ENCODE results near the gene LPO. TPM values are rescaled to one million over a fixed set of nuclear protein-coding genes. Genes with fewer than 3 reads are reported as not detected.

LPO gene
- total RNA-seq, 4 donors from 2014 or later = 0.27 TPM; not detected in 3

GRCh38 chr17:58289869-58290268, 51.5 kb downstream of the LPO start:
- DNase-seq = no peak

DNA sequence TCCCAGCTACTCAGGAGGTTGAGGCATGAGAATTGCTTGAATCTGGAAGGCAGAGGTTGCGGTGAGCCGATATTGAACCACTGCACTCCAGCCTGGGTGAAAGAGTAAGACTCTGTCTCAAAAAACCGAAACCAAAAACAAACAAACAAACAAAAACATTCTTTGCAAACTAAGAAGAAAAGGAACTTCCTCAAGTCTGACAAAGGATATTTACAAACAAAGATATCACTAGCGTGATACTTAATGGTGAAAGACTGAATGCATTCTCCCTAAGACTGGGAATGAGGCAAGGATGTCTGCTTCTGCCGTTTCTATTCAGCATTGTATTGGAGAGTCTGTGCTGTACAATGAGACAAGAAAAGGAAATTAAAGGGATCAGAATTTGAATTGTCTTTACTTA, 52.9 kb downstream of the LPO start:
- H3K9me3 ChIP-seq = no peaks in the 10 kb centered on the region
- H3K4me1 ChIP-seq = no peaks in the 10 kb centered on the region
- no peaks in the 10 kb centered on the region for H3K36me3 ChIP-seq
- no peak for DNase-seq
- no peak overlapping the region for H3K4me3 ChIP-seq (replicated peaks in 1 of 3)
- intact Hi-C loops (cut with DNase I) = no loop called here
- TF ChIP-seq, protein P1, sequence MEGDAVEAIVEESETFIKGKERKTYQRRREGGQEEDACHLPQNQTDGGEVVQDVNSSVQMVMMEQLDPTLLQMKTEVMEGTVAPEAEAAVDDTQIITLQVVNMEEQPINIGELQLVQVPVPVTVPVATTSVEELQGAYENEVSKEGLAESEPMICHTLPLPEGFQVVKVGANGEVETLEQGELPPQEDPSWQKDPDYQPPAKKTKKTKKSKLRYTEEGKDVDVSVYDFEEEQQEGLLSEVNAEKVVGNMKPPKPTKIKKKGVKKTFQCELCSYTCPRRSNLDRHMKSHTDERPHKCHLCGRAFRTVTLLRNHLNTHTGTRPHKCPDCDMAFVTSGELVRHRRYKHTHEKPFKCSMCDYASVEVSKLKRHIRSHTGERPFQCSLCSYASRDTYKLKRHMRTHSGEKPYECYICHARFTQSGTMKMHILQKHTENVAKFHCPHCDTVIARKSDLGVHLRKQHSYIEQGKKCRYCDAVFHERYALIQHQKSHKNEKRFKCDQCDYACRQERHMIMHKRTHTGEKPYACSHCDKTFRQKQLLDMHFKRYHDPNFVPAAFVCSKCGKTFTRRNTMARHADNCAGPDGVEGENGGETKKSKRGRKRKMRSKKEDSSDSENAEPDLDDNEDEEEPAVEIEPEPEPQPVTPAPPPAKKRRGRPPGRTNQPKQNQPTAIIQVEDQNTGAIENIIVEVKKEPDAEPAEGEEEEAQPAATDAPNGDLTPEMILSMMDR (IDR thresholded peaks at IDR 0.05) = no peak
- TF ChIP-seq POLR2A (IDR thresholded peaks at IDR 0.05) = no peak
- WGBS, 2 donors = 76 to 79% methylated on average over 5 of the region's 5 CpGs
- no peak overlapping the region for H3K27ac ChIP-seq
- no peaks in the 10 kb centered on the region for H3K27me3 ChIP-seq

More at GRCh38 chr17:58289869-58290268, 51.5 kb downstream of the LPO start:
- 30% methylated on average over 2 of the region's 2 CpGs for whole genome bisulfite sequencing, 2 donors
- no peak overlapping the region for H3K27ac ChIP-seq
- H3K4me3 ChIP-seq (replicated peaks in 1 of 3) = no peak overlapping the region
- intact Hi-C loops (cut with DNase I) = no loop called here
- H3K36me3 ChIP-seq = no peaks in the 10 kb centered on the region
- TF ChIP-seq, protein P1 (IDR thresholded peaks at IDR 0.05) = no peak
- TF ChIP-seq POLR2A (IDR thresholded peaks at IDR 0.05) = no peak
- no peaks in the 10 kb centered on the region for H3K27me3 ChIP-seq
- no peaks in the 10 kb centered on the region for H3K4me1 ChIP-seq
- no peaks in the 10 kb centered on the region for H3K9me3 ChIP-seq

DNA sequence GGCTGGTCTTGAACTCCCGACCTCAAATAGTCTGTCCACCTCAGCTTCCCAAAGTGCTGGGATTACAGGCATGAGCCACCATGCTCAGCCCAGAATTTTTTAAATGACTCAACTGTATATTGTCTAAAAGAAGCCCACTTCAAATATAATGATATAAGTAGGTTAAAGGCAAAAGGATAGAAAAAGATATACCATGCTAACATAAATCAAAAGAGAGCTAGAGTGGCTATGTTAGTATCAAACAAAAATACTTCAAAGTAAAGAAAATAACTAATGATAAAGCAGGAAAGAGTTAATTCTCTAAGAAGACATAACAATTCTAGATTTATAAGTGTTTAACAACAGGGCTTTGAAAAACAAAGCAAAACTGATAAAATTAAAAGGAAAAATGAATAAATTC, 55.6 kb downstream of the LPO start:
- WGBS, 2 donors = 84 to 92% methylated on average over 1 of the region's 1 CpG
- H3K4me1 ChIP-seq = no peaks in the 10 kb centered on the region
- intact Hi-C loops (cut with DNase I) = no loop called here
- H3K36me3 ChIP-seq = no peaks in the 10 kb centered on the region
- no peaks in the 10 kb centered on the region for H3K9me3 ChIP-seq
- H3K27me3 ChIP-seq = no peaks in the 10 kb centered on the region
- TF ChIP-seq, protein P1 (IDR thresholded peaks at IDR 0.05) = no peak
- no peak for TF ChIP-seq POLR2A (IDR thresholded peaks at IDR 0.05)
- H3K4me3 ChIP-seq (replicated peaks in 1 of 3) = no peak overlapping the region
- no peak overlapping the region for H3K27ac ChIP-seq
- no peak for DNase-seq

DNA sequence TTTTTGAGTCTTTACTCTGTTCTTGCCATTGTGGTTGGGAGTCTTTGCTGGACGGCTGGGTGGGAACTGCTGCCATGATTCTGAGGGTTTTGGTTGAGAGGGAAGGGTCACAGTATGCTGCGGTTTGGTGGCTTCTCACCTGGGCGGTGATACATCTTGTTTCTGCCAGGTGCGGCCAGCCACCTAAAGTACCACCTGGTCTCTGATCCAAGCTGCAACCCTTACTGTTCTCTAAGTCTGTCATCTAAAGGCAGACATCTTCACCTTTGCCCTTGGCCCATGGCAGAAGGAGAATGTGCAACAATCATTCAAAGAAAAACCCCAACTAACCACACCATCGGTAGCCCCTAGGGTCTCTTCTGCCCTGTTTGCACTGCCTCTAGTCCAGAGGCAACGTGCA, 62.0 kb downstream of the LPO start:
- Histone ChIP-seq H3K27ac (no peak overlapping the region), H3K4me3 (replicated peaks in 1 of 3) (no peak overlapping the region), H3K27me3 (no peaks in the 10 kb centered on the region), H3K36me3 (no peaks in the 10 kb centered on the region), H3K9me3 (no peaks in the 10 kb centered on the region), H3K4me1 (no peaks in the 10 kb centered on the region)
- TF ChIP-seq POLR2A (IDR thresholded peaks at IDR 0.05) = no peak
- TF ChIP-seq, protein P1 (IDR thresholded peaks at IDR 0.05) = no peak
- DNase-seq = no peak
- WGBS, 2 donors = 76 to 89% methylated on average over 6 of the region's 6 CpGs
- intact Hi-C loops (cut with DNase I) = no loop called here

DNA sequence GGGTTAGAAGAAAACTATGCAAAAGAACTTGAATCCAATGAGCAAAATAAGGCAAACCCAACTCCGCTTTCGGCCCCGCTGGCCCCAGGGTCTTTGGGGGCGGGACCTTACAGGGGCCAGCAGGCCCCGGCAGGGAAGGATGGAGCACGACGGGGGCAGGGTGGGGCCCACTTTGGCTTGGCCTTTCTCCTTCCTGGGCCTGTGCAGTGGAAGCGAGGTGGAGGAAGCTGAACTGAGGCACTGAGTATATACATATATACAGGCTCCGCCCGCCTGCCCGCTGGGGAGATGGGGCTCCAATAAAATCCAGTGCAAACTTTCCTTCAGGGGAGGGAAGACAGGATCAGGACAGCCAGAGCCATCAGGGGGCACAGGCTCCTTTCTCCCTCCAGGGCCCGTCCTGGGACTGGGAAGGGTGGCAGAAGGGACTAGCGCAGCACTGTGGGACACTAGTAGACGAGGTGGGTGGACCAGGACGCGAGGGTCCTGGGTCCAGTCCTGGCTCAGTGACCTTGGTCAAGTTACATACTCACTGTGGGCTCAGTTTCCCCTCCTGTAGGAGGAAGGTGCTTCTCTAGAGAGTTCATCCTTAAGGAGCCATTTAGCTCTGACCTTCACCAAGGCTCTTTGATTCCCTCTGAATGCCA, 63.2 kb downstream of the LPO start:
- Histone ChIP-seq H3K9me3 (no peaks in the 10 kb centered on the region), H3K27me3 (no peaks in the 10 kb centered on the region), H3K4me3 (replicated peaks in 1 of 3) (no peak overlapping the region), H3K27ac (no peak overlapping the region), H3K4me1 (no peaks in the 10 kb centered on the region), H3K36me3 (no peaks in the 10 kb centered on the region)
- intact Hi-C loops (cut with DNase I) = no loop called here
- TF ChIP-seq, protein P1 (IDR thresholded peaks at IDR 0.05) = no peak
- TF ChIP-seq POLR2A (IDR thresholded peaks at IDR 0.05) = no peak
- no peak for DNase-seq
- 81 to 88% methylated on average over 16 of the region's 16 CpGs for WGBS, 2 donors
